HepG2 (cell line): Measurements from ENCODE around the gene MTA2. TPM values are rescaled to one million over a fixed set of nuclear protein-coding genes. Genes with fewer than 3 reads are reported as not detected.

Source experiments
- CAMTA2 ChIP-seq: sonication (generic); formaldehyde crosslinking; IDR thresholded peaks from 2 replicates; pipeline ENCODE4 v1.4.0; 2020; ENCODE audit warnings: mild to moderate bottlenecking, missing genetic modification reagents, borderline replicate concordance
- CC2D1A ChIP-seq: sonication (generic); formaldehyde crosslinking; IDR thresholded peaks from 2 replicates; pipeline ENCODE4 v1.8.1; 2023; ENCODE audit warnings: mild to moderate bottlenecking, missing genetic modification reagents
- CEBPB ChIP-seq: IDR thresholded peaks from 2 replicates; pipeline ENCODE4 v1.6.1; 2011; ENCODE audit warnings: low read depth, low read length, improper control_type of control experiment, borderline replicate concordance
- CHCHD3 ChIP-seq: sonication (generic); formaldehyde crosslinking; IDR thresholded peaks from 2 replicates; pipeline ENCODE4 v1.8.0; 2022; ENCODE audit warnings: mild to moderate bottlenecking, missing genetic modification reagents, moderate library complexity
- HCFC1 ChIP-seq: fragments of 150-350 bp; IDR thresholded peaks from 2 replicates; pipeline ENCODE4 v1.6.1; 2014; ENCODE audit warnings: low read depth, low read length
- IKZF4 ChIP-seq: sonication (generic); formaldehyde crosslinking; IDR thresholded peaks from 2 replicates; pipeline ENCODE4 v1.5.1; 2020; ENCODE audit warnings: borderline replicate concordance, mild to moderate bottlenecking, low read depth, missing genetic modification reagents; ENCODE audit errors: not compliant biosample characterization
- PAF1 ChIP-seq: IDR thresholded peaks from 2 replicates; pipeline ENCODE4 v1.6.1; 2016; ENCODE audit warnings: missing genetic modification reagents, missing compliant biosample characterization
- REPIN1 ChIP-seq: sonication (generic); formaldehyde crosslinking; IDR thresholded peaks from 2 replicates; pipeline ENCODE4 v1.8.0; 2022; ENCODE audit warnings: missing genetic modification reagents, low read depth, mild to moderate bottlenecking, borderline replicate concordance
- SMARCC2 ChIP-seq: fragments of 450-650 bp; IDR thresholded peaks from 2 replicates; pipeline ENCODE4 v1.6.1; 2017; ENCODE audit warnings: antibody characterized with exemption, mild to moderate bottlenecking
- SNAPC2 ChIP-seq: sonication (generic); formaldehyde crosslinking; IDR thresholded peaks from 2 replicates; pipeline ENCODE4 v1.8.1; 2022; ENCODE audit warnings: mild to moderate bottlenecking, missing genetic modification reagents
- SP4 ChIP-seq: sonication (generic); formaldehyde crosslinking; IDR thresholded peaks from 2 replicates; pipeline ENCODE4 v1.8.1; 2023; ENCODE audit warnings: mild to moderate bottlenecking, missing genetic modification reagents
- ZNF282 ChIP-seq: fragments of 450-650 bp; IDR thresholded peaks from 2 replicates; pipeline ENCODE4 v1.6.1; 2018; ENCODE audit not compliant: partially characterized antibody
- ZNF747 ChIP-seq: sonication (generic); formaldehyde crosslinking; IDR thresholded peaks from 2 replicates; pipeline ENCODE4 v1.8.1; 2023; ENCODE audit warnings: missing genetic modification reagents, mild to moderate bottlenecking, borderline replicate concordance
- ZNF766 ChIP-seq: sonication (generic); formaldehyde crosslinking; IDR thresholded peaks from 2 replicates; pipeline ENCODE4 v1.5.0; 2020; ENCODE audit warnings: missing genetic modification reagents, borderline replicate concordance
- ZNF777 ChIP-seq: sonication (generic); formaldehyde crosslinking; IDR thresholded peaks from 2 replicates; pipeline ENCODE4 v1.4.0; 2020; ENCODE audit warnings: missing genetic modification reagents
- polyA plus RNA-seq, 8 experiments: library from polyadenylated mRNA; depleted of rRNA in 3 of 8; stranded (reverse) in 7 of 8; unstranded in 1 of 8; fragments of >200 nt; fragmentation: Illumina TruSeq in 4 of 8; extraction: Trizol in 4 of 8; gene quantifications; 2 replicates each; pipeline versions ENCODE4 v1.2.1 to v1.2.3, GENCODE V29; 2011 to 2016; ENCODE audit warnings: low read depth in 4 of 8, missing spikeins in 1 of 8, mixed read lengths in 1 of 8; ENCODE audit not compliant: insufficient read depth in 1 of 8
- total RNA-seq, 5 experiments: library from RNA; depleted of rRNA; stranded (reverse); fragments of >200 nt; fragmentation: Illumina TruSeq; extraction: Trizol; gene quantifications; 2 replicates each; pipeline ENCODE4 v1.2.3, GENCODE V29; 2016; ENCODE audit warnings: low read depth in 1 of 5
- TF ChIP-seq, protein P1 (sequence below): sonication (generic); formaldehyde crosslinking; IDR thresholded peaks from 2 replicates; pipeline ENCODE4 v1.4.0; 2020; ENCODE audit warnings: low read depth, mild to moderate bottlenecking, missing genetic modification reagents
- TF ChIP-seq, protein P2 (sequence below): sonication (generic); formaldehyde crosslinking; IDR thresholded peaks from 2 replicates; pipeline ENCODE4 v1.4.0; 2020; ENCODE audit warnings: missing genetic modification reagents
- TF ChIP-seq, protein P3 (sequence below): sonication (generic); formaldehyde crosslinking; IDR thresholded peaks from 2 replicates; pipeline ENCODE4 v1.8.1; 2023; ENCODE audit warnings: missing genetic modification reagents, mild to moderate bottlenecking, borderline replicate concordance
- TF ChIP-seq, protein P4 (sequence below): sonication (generic); formaldehyde crosslinking; IDR thresholded peaks from 2 replicates; pipeline ENCODE4 v1.8.1; 2022; ENCODE audit warnings: low read depth, mild to moderate bottlenecking, missing genetic modification reagents
- TF ChIP-seq, protein P5 (sequence below): sonication (generic); formaldehyde crosslinking; IDR thresholded peaks from 2 replicates; pipeline ENCODE4 v1.5.0; 2020; ENCODE audit warnings: missing genetic modification reagents, mild to moderate bottlenecking, borderline replicate concordance
- TF ChIP-seq, protein P6 (sequence below): sonication (generic); IDR thresholded peaks from 2 replicates; pipeline ENCODE4 v1.6.1; 2016; ENCODE audit warnings: low read depth, borderline replicate concordance

Gene MTA2
- total and polyA plus RNA-seq, 2 of the 13 experiments (the other 11 are each of a cell fraction or from before 2014, with no cell fraction given), result 14.0 to 70.0 TPM

DNA sequence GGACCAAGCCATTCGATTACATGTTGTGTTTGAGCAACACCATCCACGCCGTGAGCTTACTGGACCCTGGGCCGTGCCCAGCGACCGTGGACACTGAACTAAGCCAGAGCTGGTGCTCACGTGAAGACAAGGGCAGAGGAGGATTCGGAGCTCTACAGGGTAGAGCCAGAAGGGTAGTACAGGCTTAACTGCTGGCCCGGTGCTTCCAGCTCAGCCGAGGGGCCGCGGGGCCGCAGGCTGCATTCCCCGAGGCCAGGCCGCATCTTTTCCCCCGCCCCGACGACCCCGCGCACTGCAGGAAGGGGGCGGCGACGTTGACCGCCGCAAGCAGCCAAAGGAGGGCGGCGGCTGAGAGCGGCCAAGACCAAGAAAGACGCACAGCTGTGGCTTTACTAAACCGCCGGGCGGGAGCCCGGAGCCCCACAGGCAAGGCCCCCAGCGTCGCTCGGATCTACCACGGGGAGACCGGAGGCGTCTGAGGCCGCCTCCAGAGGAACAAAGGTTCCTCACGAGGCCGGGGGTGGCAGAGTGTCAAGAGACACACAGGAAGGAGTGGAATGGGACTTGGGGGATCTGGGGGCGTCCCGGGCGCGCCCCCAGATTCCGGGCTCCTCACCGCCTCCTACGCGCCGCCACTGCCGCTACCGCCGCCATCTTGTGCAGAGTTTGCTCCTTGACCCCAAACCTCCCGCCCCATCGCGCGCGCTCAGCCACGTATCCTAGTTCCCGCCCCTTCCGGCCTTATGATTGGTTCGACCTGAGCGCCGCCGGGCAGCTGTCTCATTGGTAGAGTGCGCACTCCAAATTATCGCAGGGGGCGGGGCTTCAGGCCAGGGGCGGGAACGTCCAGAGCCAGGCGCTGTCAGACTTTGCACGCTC, 44.5 kb upstream of the MTA2 start, which contains the start of gene GANAB (continued):
- TF ChIP-seq ZNF747, result no peak
- no peak for TF ChIP-seq IKZF4 (CRISPR knock-in tag)
- TF ChIP-seq SMARCC2, result no peak
- peak; percentile 57; the same call in 1 of the 2 replicates for TF ChIP-seq ZNF777 (CRISPR knock-in tag)
- TF ChIP-seq, protein P1, sequence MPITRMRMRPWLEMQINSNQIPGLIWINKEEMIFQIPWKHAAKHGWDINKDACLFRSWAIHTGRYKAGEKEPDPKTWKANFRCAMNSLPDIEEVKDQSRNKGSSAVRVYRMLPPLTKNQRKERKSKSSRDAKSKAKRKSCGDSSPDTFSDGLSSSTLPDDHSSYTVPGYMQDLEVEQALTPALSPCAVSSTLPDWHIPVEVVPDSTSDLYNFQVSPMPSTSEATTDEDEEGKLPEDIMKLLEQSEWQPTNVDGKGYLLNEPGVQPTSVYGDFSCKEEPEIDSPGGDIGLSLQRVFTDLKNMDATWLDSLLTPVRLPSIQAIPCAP (CRISPR knock-in tag), result no peak
- TF ChIP-seq, protein P2, sequence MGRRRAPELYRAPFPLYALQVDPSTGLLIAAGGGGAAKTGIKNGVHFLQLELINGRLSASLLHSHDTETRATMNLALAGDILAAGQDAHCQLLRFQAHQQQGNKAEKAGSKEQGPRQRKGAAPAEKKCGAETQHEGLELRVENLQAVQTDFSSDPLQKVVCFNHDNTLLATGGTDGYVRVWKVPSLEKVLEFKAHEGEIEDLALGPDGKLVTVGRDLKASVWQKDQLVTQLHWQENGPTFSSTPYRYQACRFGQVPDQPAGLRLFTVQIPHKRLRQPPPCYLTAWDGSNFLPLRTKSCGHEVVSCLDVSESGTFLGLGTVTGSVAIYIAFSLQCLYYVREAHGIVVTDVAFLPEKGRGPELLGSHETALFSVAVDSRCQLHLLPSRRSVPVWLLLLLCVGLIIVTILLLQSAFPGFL (CRISPR knock-in tag), result no peak
- TF ChIP-seq PAF1 (CRISPR knock-in tag), result no peak
- no peak for TF ChIP-seq CC2D1A (CRISPR knock-in tag)
- TF ChIP-seq CHCHD3 (CRISPR knock-in tag), result no peak
- TF ChIP-seq, protein P3, sequence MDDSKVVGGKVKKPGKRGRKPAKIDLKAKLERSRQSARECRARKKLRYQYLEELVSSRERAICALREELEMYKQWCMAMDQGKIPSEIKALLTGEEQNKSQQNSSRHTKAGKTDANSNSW (CRISPR knock-in tag), result no peak
- peak; percentile 30; the same call in 1 of the 2 replicates for TF ChIP-seq HCFC1
- no peak for TF ChIP-seq ZNF282
- TF ChIP-seq CAMTA2 (CRISPR knock-in tag), result no peak
- TF ChIP-seq SP4 (CRISPR knock-in tag), result peak; percentile 87
- no peak for TF ChIP-seq CEBPB
- TF ChIP-seq SNAPC2, result no peak
- TF ChIP-seq, protein P4, sequence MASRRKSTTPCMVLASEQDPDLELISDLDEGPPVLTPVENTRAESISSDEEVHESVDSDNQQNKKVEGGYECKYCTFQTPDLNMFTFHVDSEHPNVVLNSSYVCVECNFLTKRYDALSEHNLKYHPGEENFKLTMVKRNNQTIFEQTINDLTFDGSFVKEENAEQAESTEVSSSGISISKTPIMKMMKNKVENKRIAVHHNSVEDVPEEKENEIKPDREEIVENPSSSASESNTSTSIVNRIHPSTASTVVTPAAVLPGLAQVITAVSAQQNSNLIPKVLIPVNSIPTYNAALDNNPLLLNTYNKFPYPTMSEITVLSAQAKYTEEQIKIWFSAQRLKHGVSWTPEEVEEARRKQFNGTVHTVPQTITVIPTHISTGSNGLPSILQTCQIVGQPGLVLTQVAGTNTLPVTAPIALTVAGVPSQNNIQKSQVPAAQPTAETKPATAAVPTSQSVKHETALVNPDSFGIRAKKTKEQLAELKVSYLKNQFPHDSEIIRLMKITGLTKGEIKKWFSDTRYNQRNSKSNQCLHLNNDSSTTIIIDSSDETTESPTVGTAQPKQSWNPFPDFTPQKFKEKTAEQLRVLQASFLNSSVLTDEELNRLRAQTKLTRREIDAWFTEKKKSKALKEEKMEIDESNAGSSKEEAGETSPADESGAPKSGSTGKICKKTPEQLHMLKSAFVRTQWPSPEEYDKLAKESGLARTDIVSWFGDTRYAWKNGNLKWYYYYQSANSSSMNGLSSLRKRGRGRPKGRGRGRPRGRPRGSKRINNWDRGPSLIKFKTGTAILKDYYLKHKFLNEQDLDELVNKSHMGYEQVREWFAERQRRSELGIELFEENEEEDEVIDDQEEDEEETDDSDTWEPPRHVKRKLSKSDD (CRISPR knock-in tag), result 0 out of 2 replicates have a peak, but pooled peaks have one; percentile 44
- TF ChIP-seq, protein P5, sequence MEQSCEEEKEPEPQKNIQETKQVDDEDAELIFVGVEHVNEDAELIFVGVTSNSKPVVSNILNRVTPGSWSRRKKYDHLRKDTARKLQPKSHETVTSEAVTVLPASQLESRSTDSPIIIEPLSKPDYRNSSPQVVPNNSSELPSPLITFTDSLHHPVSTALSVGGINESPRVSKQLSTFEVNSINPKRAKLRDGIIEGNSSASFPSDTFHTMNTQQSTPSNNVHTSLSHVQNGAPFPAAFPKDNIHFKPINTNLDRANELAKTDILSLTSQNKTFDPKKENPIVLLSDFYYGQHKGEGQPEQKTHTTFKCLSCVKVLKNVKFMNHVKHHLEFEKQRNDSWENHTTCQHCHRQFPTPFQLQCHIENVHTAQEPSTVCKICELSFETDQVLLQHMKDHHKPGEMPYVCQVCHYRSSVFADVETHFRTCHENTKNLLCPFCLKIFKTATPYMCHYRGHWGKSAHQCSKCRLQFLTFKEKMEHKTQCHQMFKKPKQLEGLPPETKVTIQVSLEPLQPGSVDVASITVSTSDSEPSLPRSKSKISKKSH (CRISPR knock-in tag), result peak; percentile 57
- TF ChIP-seq REPIN1 (CRISPR knock-in tag), result peak; percentile 38; the same call in 1 of the 2 replicates
- no peak for TF ChIP-seq ZNF766 (CRISPR knock-in tag)
- TF ChIP-seq, protein P6, sequence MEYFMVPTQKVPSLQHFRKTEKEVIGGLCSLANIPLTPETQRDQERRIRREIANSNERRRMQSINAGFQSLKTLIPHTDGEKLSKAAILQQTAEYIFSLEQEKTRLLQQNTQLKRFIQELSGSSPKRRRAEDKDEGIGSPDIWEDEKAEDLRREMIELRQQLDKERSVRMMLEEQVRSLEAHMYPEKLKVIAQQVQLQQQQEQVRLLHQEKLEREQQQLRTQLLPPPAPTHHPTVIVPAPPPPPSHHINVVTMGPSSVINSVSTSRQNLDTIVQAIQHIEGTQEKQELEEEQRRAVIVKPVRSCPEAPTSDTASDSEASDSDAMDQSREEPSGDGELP, result peak; percentile 59; the same call in 1 of the 2 replicates
